ENCODE data around the gene BCAT1. TPM values are rescaled to one million over a fixed set of nuclear protein-coding genes. Genes with fewer than 3 reads are reported as not detected.

The BCAT1 gene
- total RNA-seq, 1 experiment from 2014 or later, result 5.8 TPM

DNA sequence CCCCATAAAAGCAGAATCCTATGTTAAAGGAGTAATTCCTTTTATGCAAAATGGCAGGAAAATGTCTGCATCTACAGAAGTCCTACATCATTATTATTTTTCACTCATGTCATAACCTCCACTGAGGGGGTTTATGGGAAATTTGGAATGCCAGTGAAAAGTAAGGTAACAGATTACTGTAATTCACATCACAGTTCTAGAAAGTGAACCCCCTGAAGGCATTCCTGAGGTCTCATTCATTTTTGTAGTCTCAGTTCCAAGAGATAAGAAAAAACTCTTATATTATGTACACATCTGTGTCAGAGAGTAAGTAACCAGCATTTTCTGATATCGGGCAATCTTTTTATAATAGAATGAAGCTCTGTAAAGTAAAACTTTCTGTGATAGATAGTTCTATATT, 28.8 kb upstream of the BCAT1 start:
- ChIA-PET CTCF (no interaction called here), POLR2A (no interaction called here)
- Histone ChIP-seq H3K4me3 (ENCODE audit: low read depth in 2 of 2, low read length in 2 of 2) (no peak overlapping the region), H3K4me1 (ENCODE audit: control insufficient read depth, insufficient read depth, low read length) (no peaks in the 10 kb centered on the region), H3K27me3 (ENCODE audit: control insufficient read depth, insufficient read depth, low read length) (no peaks in the 10 kb centered on the region), H3K36me3 (ENCODE audit: control insufficient read depth, insufficient read depth, low read length) (no peaks in the 10 kb centered on the region), H3K27ac (ENCODE audit: low read length) (no peak overlapping the region), H3K9me3 (ENCODE audit: control insufficient read depth, insufficient read depth, low read depth, low read length) (no peaks in the 10 kb centered on the region)
- no peak for ATAC-seq
- TF ChIP-seq, protein P1, sequence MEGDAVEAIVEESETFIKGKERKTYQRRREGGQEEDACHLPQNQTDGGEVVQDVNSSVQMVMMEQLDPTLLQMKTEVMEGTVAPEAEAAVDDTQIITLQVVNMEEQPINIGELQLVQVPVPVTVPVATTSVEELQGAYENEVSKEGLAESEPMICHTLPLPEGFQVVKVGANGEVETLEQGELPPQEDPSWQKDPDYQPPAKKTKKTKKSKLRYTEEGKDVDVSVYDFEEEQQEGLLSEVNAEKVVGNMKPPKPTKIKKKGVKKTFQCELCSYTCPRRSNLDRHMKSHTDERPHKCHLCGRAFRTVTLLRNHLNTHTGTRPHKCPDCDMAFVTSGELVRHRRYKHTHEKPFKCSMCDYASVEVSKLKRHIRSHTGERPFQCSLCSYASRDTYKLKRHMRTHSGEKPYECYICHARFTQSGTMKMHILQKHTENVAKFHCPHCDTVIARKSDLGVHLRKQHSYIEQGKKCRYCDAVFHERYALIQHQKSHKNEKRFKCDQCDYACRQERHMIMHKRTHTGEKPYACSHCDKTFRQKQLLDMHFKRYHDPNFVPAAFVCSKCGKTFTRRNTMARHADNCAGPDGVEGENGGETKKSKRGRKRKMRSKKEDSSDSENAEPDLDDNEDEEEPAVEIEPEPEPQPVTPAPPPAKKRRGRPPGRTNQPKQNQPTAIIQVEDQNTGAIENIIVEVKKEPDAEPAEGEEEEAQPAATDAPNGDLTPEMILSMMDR (IDR thresholded peaks at IDR 0.05), result no peak
- TF ChIP-seq REST (IDR thresholded peaks at IDR 0.05; ENCODE audit: insufficient read depth in 1 of 2, low read depth in 2 of 2, low read length in 1 of 2) (no peak), POLR2AphosphoS5 (IDR thresholded peaks at IDR 0.05; ENCODE audit: low read depth, low read length) (no peak), SIN3A (IDR thresholded peaks at IDR 0.05; ENCODE audit: borderline replicate concordance, insufficient read depth, low read depth, low read length) (no peak), TCF7L2 (IDR thresholded peaks at IDR 0.05; ENCODE audit: low read depth, low read length) (no peak)
- in situ Hi-C loops (cut with HindIII; ENCODE audit: low pct_unique_long_range_greater_than_20kb, low sequenced_read_pairs) (no loop called here), intact Hi-C loops (cut with micrococcal nuclease; ENCODE audit: unreplicated experiment) (no loop called here)
- no peak for DNase-seq (ENCODE audit: low read depth, low spot score)
- no TSS peak for BruUV-seq (replicated peaks)

GRCh38 chr12:24977060-24977459, 28.2 kb upstream of the BCAT1 start:
- Histone ChIP-seq H3K9me3 (ENCODE audit: control insufficient read depth, insufficient read depth, low read depth, low read length) (no peaks in the 10 kb centered on the region), H3K27ac (ENCODE audit: low read length) (no peak overlapping the region), H3K27me3 (ENCODE audit: control insufficient read depth, insufficient read depth, low read length) (no peaks in the 10 kb centered on the region), H3K4me3 (ENCODE audit: low read depth in 2 of 2, low read length in 2 of 2) (no peak overlapping the region), H3K36me3 (ENCODE audit: control insufficient read depth, insufficient read depth, low read length) (no peaks in the 10 kb centered on the region), H3K4me1 (ENCODE audit: control insufficient read depth, insufficient read depth, low read length) (no peaks in the 10 kb centered on the region)
- intact Hi-C loops (cut with micrococcal nuclease; ENCODE audit: unreplicated experiment), result no loop called here
- in situ Hi-C loops (cut with HindIII; ENCODE audit: low pct_unique_long_range_greater_than_20kb, low sequenced_read_pairs), result no loop called here
- ATAC-seq, result no peak
- POLR2A ChIA-PET, result interaction anchor here (0.6 kb wide), 1 partner anchor 185 kb away, joined by 3 read pairs; no protein-coding TSS in a partner anchor
- DNase-seq (ENCODE audit: low read depth, low spot score), result no peak
- CTCF ChIA-PET, result no interaction called here
- TF ChIP-seq, protein P1 (IDR thresholded peaks at IDR 0.05), result no peak
- TF ChIP-seq TCF7L2 (IDR thresholded peaks at IDR 0.05; ENCODE audit: low read depth, low read length) (no peak), SIN3A (IDR thresholded peaks at IDR 0.05; ENCODE audit: borderline replicate concordance, insufficient read depth, low read depth, low read length) (no peak), POLR2AphosphoS5 (IDR thresholded peaks at IDR 0.05; ENCODE audit: low read depth, low read length) (no peak), REST (IDR thresholded peaks at IDR 0.05; ENCODE audit: insufficient read depth in 1 of 2, low read depth in 2 of 2, low read length in 1 of 2) (no peak)
- BruUV-seq (replicated peaks), result no TSS peak
